GM10266 (cell line): ENCODE measurements around the gene EN1.

ENCODE experiments used
- DNase-seq: peaks from one replicate; pipeline ENCODE4 v3.0.0; 2012; ENCODE audit errors: extremely low spot score
- CTCF ChIP-seq: IDR thresholded peaks from 2 replicates; pipeline ENCODE4 v1.5.1; 2012; ENCODE audit warnings: mild to moderate bottlenecking, low read depth; ENCODE audit not compliant: control insufficient read depth, insufficient read depth; ENCODE audit errors: missing control alignments

Gene EN1

DNA sequence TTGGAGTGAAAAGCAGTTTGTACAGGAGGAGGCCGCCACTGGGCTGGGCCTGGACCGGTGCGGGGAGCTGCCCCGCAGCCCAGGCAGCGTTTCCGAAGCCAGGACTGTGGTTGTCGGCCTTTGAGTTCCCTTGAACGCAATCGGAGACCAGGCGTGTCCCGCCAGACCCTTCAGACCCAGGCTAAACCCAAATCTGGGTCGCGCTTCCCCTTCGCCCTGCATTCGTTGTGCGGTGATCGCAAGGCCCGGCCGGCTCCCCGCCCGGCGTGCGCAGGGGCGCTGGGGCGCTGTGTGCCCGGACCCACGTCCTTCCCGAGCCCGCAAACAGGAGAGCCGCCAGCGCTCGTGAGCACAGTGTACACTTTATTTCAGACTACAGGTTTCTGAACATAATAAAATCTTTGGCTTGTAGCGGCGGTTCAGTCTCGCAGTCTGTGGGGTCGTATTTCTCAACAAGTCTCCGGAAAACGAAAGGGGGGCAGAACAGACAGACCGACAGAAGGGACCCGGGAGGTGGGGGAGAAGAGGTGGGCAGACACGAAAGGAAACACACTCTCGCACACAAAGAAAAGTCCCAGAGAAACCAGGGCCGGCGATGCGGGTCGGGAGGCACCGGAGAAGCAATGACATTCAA lies 5.5 kb downstream of the EN1 start:
- no peak for DNase-seq
- TF ChIP-seq CTCF, result no peak

GRCh38 chr2:118841450-118841827 lies 6.0 kb downstream of the EN1 start:
- no peak for DNase-seq
- no peak for TF ChIP-seq CTCF

- TF ChIP-seq CTCF, result no peak
These were observed 8.6 kb downstream of the EN1 start for GRCh38 chr2:118838741-118839455.

GRCh38 chr2:118837621-118838020 lies 9.8 kb downstream of the EN1 start:
- peak; percentile 32 for DNase-seq
- TF ChIP-seq CTCF, result no peak

More at GRCh38 chr2:118838741-118839455, 8.6 kb downstream of the EN1 start:
- no peak for DNase-seq

- no peak for TF ChIP-seq CTCF
- peak; percentile 19 for DNase-seq
These were observed 10.4 kb downstream of the EN1 start for GRCh38 chr2:118837067-118837466.

GRCh38 chr2:118836411-118836930 lies 11.0 kb downstream of the EN1 start:
- TF ChIP-seq CTCF, result no peak
- peak; percentile 28 for DNase-seq
